Muscle of leg (tissue), 11 donors: Measurements from ENCODE around the gene PCDH1. TPM values are rescaled to one million over a fixed set of nuclear protein-coding genes. Genes with fewer than 3 reads are reported as not detected.
A peak's percentile ranks its signal among the peaks of the same experiment; 100 is the strongest.
"Not testable (repeated sequence)": the region's sequence is repeated elsewhere in the genome, so short reads cannot be mapped to it uniquely, and the experiment has no call there.

Experiments
- DNase-seq: peaks from one replicate; pipeline ENCODE4 v3.0.0; 2013
- H3K27ac ChIP-seq: one replicate; pipeline ENCODE4 v1.5.1; 2013; ENCODE audit warnings: mild to moderate bottlenecking, low read length, control low read depth
- H3K27me3 ChIP-seq: one replicate; pipeline ENCODE4 v1.6.1; 2013; ENCODE audit warnings: low read length; ENCODE audit not compliant: control insufficient read depth, insufficient read depth
- H3K36me3 ChIP-seq: one replicate; pipeline ENCODE4 v1.6.1; 2013; ENCODE audit warnings: low read length; ENCODE audit not compliant: control insufficient read depth, insufficient read depth
- H3K4me1 ChIP-seq: one replicate; pipeline ENCODE4 v1.6.1; 2013; ENCODE audit warnings: low read length; ENCODE audit not compliant: control insufficient read depth, insufficient read depth
- H3K4me3 ChIP-seq: one replicate; pipeline ENCODE4 v1.5.1; 2013; ENCODE audit warnings: low read length, control low read depth
- H3K9me3 ChIP-seq: replicated peaks from 2 replicates; pipeline ENCODE4 v1.6.1; 2013; ENCODE audit warnings: low read depth, low read length; ENCODE audit not compliant: control insufficient read depth
- WGBS: methylation state at CpG from one replicate; pipeline ENCODE4 v1.1.5; 2013; ENCODE audit warnings: missing lambda C conversion rate; ENCODE audit not compliant: insufficient coverage; 5-methylcytosine and 5-hydroxymethylcytosine counted together
- polyA plus RNA-seq, 8 donors: library from polyadenylated mRNA; unstranded; fragments of 120-200 nt; gene quantifications; one replicate each; pipeline versions ENCODE4 v1.2.1 to v1.2.3, GENCODE V29; 2013; ENCODE audit warnings: inconsistent platforms in 1 of 8, low replicate concordance in 1 of 8; ENCODE audit not compliant: insufficient read length in 8 of 8, insufficient read depth in 1 of 8
- total RNA-seq: library from RNA; stranded (reverse); fragments of 120-200 nt; gene quantifications from one replicate; pipeline ENCODE4 v1.2.4, GENCODE V29; 2013

The PCDH1 gene
- total and polyA plus RNA-seq, 9 donors = 13.9 to 24.7 (median 18.1) TPM

DNA sequence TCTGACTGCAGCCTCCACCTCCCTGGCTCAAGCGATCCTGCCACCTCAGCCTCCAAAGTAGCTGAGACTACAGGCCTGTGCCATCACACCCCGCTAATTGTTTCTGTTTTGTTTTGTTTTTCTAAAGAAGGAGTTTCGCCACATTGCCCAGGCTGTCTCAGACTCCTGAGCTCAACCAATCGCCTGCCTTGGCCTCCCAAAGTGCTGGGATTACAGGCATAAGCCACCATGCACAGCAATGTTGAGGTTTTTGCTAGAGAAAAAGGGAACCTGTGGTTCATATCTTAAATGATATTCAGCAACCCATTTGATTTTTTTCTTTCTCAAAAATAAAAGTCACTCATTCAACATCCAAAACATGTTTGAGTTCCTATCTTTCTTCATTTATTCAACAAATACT lies 25.1 kb upstream of the PCDH1 start:
- Histone ChIP-seq H3K27me3 (peaks cover 2% of the 10 kb centered on the region), H3K9me3 (peaks cover 3% of the 10 kb centered on the region), H3K4me3 (no peak overlapping the region), H3K36me3 (no peaks in the 10 kb centered on the region), H3K27ac (no peak overlapping the region), H3K4me1 (no peaks in the 10 kb centered on the region)
- 55% methylated on average over 2 of the region's 4 CpGs for WGBS
- DNase-seq = no peak

DNA sequence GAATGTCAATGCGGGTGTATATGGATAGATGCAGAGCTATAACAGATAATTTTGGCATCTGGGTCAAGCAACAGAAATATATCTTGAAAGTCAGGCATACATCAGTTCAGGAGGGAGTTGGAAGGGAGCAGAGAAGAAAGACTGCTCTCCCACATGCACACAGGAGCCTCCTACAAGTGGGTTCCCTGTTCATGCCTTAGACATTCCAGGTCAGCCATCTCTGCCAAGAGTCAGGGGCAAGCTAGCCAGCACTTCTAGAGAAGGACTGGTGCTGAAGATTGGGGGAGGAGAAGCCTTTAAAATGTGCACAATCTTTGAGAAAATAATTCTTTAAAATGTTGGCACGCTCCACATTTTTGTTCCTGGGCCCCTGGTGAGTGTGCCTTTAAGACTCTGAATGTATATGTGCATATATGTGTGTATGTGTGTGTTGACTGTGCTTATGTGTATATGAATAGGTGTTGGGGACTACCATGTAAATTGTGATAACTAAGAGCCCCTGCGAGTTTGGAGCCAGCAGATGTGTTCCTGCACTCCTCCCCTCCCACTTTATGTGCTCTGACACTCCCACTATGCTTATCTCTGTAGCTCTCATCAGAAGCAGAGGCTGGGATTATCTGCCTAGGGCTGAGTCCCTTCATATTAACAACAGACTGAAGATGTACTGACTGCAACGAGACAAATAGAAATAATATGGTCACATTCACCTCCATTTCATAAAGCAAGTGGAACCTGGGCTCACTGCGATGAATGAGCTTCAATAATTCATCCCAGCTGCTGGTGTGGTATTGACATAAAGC lies 24.0 kb upstream of the PCDH1 start:
- 64% methylated on average over 3 of the region's 5 CpGs for WGBS
- H3K36me3 ChIP-seq = no peaks in the 10 kb centered on the region
- H3K27ac ChIP-seq = no peak overlapping the region
- no peaks in the 10 kb centered on the region for H3K4me1 ChIP-seq
- H3K27me3 ChIP-seq = peaks cover 2% of the 10 kb centered on the region
- no peak overlapping the region for H3K4me3 ChIP-seq
- DNase-seq = no peak
- peaks cover 3% of the 10 kb centered on the region for H3K9me3 ChIP-seq

DNA sequence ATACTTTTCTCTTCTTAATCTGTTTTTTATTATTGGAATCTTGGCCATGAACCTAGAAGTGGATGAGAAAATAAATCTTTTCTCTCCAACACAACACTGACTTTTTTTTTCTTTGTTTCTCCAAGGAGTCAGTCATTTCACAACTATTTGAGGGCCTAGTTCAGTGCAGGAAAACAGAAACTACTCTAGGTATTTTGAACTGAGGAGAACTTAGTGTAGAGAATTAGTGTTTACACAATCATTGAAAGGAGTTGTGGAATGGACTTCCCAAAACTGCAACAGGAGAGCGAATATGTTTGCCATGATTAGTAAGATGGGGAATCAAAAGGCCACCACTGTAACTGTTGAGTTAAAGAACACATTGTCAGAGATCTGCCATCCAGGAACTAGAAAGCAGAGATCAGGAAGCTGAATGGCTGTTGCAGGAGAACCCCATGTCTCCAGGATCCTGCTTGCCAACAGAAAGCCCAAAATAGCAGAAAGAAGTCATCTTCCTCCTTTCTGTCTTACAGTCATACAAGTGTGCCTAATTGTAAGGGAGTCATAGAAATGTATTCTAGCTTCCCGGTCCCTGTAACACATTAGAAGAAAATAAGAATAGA lies 20.3 kb upstream of the PCDH1 start:
- Histone ChIP-seq H3K27me3 (peaks cover 2% of the 10 kb centered on the region), H3K9me3 (no peaks in the 10 kb centered on the region), H3K4me3 (no peak overlapping the region), H3K4me1 (no peaks in the 10 kb centered on the region), H3K27ac (no peak overlapping the region), H3K36me3 (no peaks in the 10 kb centered on the region)
- peak; percentile 52 for DNase-seq
- WGBS = no CpG with 5 or more reads among the region's 2 CpGs

DNA sequence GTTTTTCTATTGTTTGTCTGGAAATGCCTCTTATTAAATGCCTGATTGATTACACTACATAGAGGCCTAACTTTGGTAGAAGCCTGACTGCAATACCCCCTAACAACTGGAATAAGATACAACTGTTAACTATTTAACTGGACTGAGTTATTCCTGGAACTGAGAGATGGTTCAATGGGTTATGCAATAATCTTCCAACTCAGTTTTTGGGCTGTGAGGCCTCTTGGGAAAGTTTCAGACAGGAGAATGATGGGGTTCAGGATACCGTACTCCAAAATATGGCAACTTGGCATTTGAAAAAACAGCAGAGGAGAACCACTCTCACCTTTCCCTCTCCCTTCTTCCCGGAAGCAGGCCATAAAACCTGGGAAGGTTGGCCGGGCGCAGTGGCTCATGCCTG lies 19.2 kb upstream of the PCDH1 start:
- Histone ChIP-seq H3K27ac (no peak overlapping the region), H3K4me3 (no peak overlapping the region), H3K9me3 (no peaks in the 10 kb centered on the region), H3K27me3 (no peaks in the 10 kb centered on the region), H3K4me1 (no peaks in the 10 kb centered on the region), H3K36me3 (no peaks in the 10 kb centered on the region)
- DNase-seq = no peak
- no CpG with 5 or more reads among the region's 4 CpGs for WGBS

DNA sequence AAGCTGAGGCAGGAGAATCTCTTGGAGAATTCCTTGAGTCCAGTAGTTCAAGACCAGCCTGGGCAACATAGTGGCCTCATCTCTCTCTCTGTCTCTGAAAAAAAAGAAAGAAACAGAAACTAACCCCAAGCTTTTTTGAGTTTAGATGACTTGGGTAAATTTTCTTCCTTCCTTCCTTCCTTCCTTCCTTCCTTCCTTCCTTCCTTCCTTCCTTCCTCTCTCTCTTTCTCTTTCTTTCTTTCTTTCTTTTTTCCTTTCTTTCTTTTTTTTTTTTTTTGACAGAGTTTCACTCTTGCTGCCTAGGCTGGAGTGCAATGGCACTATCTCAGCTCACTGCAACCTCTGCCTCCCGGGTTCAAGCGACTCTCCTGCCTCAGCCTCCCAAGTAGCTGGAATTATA lies 12.2 kb upstream of the PCDH1 start:
- WGBS = no CpG with 5 or more reads among the region's 2 CpGs

DNA sequence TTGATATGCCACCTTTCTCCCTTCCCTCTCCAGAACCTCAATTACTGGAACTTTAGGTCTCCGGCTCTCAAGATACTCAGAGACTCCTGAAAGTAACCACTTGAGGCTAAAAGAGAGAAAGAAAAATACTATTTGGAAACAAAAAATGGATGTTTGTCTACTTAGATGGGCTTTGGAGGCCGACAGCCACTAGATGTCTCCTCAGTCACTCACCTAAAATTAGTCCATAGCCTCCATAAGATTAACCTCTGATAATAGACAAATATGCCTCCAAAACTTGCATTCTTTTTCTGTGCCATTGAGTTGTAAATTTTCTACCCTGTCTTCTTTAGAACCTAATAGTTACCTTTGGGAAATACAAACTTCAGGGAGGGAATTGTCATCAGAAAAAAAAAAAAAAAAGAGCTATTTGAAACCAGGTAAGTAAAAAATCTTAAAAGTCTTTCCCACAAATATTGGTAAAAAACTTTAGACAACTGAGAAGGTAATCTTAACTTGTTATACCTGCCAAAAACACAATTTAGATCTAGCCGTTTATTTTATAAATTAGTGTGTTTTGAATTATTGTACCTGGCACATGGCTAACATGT lies 11.2 kb upstream of the PCDH1 start:
- WGBS = no CpG with 5 or more reads among the region's 3 CpGs
- Histone ChIP-seq H3K27me3 (peaks cover under 1% of the 10 kb centered on the region), H3K27ac (no peak overlapping the region), H3K9me3 (no peaks in the 10 kb centered on the region), H3K4me1 (no peaks in the 10 kb centered on the region), H3K36me3 (no peaks in the 10 kb centered on the region), H3K4me3 (no peak overlapping the region)
- DNase-seq = no peak

More for the DNA sequence above, 12.2 kb upstream of the PCDH1 start:
- not testable (repeated sequence) for H3K27me3 ChIP-seq, DNase-seq, H3K36me3 ChIP-seq, H3K4me3 ChIP-seq, H3K4me1 ChIP-seq, H3K27ac ChIP-seq, H3K9me3 ChIP-seq

DNA sequence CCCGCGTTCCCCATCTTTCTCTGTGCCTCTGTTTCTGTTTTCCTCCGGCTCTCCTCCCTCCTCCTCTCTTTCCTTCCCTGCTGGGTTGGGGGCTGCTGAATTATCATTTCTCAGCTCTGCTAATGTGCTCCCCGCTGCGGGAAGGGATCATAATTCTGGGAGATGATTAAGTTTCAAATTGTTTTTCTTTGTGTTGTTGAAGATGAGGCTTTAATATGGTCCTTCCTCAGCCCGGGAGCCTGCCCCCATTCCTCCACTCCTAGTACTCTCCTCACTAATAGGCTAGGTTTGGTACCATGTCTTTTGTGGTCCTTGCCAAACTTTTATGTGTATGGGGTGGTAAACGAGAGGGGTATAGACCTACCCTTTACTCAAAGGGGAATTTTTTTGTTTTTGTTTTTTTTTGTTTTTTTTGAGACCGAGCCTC lies 5.7 kb upstream of the PCDH1 start:
- H3K27me3 ChIP-seq = peaks cover 49% of the 10 kb centered on the region
- no CpG with 5 or more reads among the region's 8 CpGs for WGBS

DNA sequence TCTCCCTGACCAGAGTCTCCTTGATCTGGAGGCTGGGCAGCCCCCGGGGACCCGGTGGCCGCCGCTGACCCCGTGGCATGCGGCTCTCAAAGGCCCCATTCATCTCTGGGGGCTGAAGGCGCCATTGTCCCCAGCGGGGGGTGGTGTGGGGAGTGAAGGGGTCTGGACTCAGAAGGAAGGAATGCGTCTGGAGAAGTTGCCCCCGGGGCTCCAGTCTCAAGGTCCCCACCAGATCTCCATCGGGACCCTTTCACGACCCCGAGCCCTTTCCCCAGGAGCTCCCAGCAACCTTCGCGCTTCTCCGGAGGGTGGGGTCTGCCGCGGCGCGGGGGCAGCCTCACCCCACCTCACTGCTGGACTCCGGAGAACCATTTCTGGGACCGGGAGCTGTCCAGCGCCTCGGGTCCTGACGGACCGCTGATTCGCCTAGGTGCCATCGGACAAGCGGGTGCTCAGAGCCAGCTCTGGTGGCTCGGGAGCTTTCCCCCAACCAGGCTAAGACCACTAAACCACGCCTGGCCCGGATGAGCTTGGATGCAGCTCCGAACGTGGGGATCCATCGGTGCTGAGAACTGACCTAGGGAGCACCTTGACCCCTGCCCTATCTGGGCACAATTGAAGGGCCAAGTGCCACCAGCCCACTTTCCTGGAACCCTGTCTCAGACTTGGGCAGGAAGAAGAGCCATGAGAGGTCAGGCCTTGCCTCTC lies 5.1 kb upstream of the PCDH1 start:
- H3K36me3 ChIP-seq = no peaks in the 10 kb centered on the region
- peaks cover 55% of the 10 kb centered on the region for H3K27me3 ChIP-seq
- DNase-seq = peak; percentile 56
- WGBS = under 1% methylated on average over 32 of the region's 35 CpGs
- peaks cover 32% of the 10 kb centered on the region for H3K4me1 ChIP-seq
- H3K9me3 ChIP-seq = no peaks in the 10 kb centered on the region
- no peak overlapping the region for H3K4me3 ChIP-seq
- H3K27ac ChIP-seq = no peak overlapping the region

More for the DNA sequence above, 5.7 kb upstream of the PCDH1 start:
- no peaks in the 10 kb centered on the region for H3K9me3 ChIP-seq
- H3K4me1 ChIP-seq = peaks cover 27% of the 10 kb centered on the region
- DNase-seq = no peak
- H3K4me3 ChIP-seq = no peak overlapping the region
- no peaks in the 10 kb centered on the region for H3K36me3 ChIP-seq
- H3K27ac ChIP-seq = no peak overlapping the region

DNA sequence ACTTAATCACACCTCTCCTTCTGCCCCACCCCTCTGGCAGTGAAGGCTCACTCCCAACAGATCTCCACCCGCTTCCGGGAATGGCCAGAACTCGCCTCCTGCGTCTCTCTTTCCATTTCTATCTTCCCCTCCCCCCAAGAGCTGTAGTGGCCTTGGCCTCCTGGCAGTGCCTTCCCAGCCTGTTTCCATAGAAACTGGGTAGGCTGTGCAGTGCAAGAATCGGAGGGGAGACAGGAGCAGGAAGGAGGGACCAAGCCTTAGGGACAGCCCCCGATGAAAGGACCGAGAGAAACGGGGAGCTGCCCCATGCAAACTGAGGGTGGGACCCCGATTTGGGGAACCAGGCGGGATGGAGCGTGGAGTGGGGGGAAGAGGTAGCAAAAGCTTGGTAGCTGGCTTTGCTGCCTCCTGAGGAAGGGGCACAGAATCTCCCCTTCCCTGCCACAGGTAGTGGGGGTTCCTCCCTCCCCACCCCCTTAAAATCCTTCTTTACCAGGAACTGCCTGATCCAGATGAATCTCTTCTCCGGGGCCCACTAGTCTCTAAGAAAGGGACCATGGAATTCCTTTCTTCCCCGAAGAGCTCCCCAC lies 4.5 kb upstream of the PCDH1 start:
- H3K4me1 ChIP-seq = peaks cover 35% of the 10 kb centered on the region
- 9% methylated on average over 7 of the region's 13 CpGs for WGBS
- no peaks in the 10 kb centered on the region for H3K36me3 ChIP-seq
- no peak overlapping the region for H3K4me3 ChIP-seq
- DNase-seq = no peak
- H3K27ac ChIP-seq = no peak overlapping the region
- H3K9me3 ChIP-seq = no peaks in the 10 kb centered on the region
- H3K27me3 ChIP-seq = peaks cover 58% of the 10 kb centered on the region

DNA sequence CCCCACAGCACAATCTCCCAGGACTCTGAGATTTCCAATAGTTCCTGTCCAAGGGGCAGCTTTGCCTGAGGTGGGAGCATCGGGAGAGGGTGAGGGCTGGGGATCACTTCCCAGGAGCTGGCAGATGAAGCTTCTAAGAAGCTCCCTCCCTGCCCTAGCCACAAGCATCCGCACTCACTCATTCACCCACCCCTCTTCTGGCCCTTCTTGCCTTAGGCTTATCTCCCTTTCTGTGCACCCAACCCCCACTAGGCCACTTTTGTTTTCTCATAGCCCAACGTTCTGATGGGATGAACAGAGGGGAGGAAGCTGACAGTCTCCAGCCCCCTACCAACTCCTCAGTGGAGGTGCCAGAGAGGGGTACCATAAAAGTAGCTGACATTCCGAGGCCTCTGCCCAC lies 3.7 kb upstream of the PCDH1 start:
- peak overlapping the region; percentile 42 for H3K27ac ChIP-seq
- H3K27me3 ChIP-seq = peaks cover 66% of the 10 kb centered on the region
- H3K4me1 ChIP-seq = peaks cover 42% of the 10 kb centered on the region
- no peak overlapping the region for H3K4me3 ChIP-seq
- no peak for DNase-seq
- no peaks in the 10 kb centered on the region for H3K36me3 ChIP-seq
- WGBS = no CpG with 5 or more reads among the region's 4 CpGs
- H3K9me3 ChIP-seq = no peaks in the 10 kb centered on the region
